ENCODE measurements around the gene PTPN9.
"Not testable (repeated sequence)": the region's sequence is repeated elsewhere in the genome, so short reads cannot be mapped to it uniquely, and the experiment has no call there.

PTPN9 gene

DNA sequence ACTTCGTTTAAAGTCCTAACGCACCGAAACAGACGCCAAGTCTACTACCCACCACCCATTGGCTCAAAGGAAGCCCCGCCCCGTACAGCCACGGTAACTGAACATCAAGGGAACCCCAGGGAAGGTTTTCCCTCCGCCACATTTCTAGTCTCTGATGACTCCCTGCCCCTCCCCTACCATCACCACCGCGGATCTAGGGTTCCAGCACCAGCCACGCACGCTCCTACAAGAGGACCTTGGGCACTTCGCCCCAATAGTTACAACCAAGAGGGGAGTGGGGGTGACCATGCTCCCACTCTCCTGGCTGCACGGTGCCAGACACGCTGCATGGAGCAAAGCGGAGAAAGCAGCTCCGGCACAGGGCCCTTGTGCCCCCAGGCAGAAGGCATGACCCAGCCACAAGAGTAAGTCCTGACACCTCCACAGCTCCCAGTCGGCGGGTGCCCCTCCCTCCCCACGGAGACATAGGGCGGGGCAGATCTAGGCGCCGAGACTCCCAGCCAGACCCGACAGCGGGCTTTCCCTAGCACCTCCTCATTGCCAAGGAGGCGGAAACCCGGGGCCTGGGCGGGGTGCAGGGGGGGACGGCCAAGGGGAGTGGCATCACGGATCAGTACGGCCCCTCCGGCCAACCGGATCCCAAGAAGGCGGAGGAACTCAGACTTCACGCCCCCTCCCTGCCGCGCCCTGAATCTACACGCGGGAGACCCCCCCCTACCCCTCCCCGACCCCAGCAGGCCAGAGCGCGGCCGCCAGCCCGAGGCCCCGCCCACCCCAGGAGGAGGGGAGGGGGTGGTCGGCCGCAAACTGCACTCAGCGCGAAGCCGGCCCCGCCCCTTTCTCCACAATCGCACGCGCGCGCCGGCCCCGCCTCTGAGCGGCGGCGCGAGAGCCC, 128.6 kb downstream of the PTPN9 start:
- DNase-seq (ENCODE audit: low read depth, low spot score): peak; percentile 99
- TF ChIP-seq, protein P1, sequence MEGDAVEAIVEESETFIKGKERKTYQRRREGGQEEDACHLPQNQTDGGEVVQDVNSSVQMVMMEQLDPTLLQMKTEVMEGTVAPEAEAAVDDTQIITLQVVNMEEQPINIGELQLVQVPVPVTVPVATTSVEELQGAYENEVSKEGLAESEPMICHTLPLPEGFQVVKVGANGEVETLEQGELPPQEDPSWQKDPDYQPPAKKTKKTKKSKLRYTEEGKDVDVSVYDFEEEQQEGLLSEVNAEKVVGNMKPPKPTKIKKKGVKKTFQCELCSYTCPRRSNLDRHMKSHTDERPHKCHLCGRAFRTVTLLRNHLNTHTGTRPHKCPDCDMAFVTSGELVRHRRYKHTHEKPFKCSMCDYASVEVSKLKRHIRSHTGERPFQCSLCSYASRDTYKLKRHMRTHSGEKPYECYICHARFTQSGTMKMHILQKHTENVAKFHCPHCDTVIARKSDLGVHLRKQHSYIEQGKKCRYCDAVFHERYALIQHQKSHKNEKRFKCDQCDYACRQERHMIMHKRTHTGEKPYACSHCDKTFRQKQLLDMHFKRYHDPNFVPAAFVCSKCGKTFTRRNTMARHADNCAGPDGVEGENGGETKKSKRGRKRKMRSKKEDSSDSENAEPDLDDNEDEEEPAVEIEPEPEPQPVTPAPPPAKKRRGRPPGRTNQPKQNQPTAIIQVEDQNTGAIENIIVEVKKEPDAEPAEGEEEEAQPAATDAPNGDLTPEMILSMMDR (IDR thresholded peaks at IDR 0.05; ENCODE audit: low read depth, low read length): no peak
- in situ Hi-C loops (cut with HindIII; ENCODE audit: low sequenced_read_pairs): no loop called here
- peak overlapping the region; percentile 87 for H3K4me3 ChIP-seq (ENCODE audit: low read depth, low read length)

- H3K4me3 ChIP-seq (ENCODE audit: low read depth, low read length): peak overlapping the region; percentile 70
- TF ChIP-seq, protein P1 (IDR thresholded peaks at IDR 0.05; ENCODE audit: low read depth, low read length): no peak
- no peak for DNase-seq (ENCODE audit: low read depth, low spot score)
- in situ Hi-C loops (cut with HindIII; ENCODE audit: low sequenced_read_pairs): no loop called here
Observed at GRCh38 chr15:75449585-75450306, 129.4 kb downstream of the PTPN9 start.

DNA sequence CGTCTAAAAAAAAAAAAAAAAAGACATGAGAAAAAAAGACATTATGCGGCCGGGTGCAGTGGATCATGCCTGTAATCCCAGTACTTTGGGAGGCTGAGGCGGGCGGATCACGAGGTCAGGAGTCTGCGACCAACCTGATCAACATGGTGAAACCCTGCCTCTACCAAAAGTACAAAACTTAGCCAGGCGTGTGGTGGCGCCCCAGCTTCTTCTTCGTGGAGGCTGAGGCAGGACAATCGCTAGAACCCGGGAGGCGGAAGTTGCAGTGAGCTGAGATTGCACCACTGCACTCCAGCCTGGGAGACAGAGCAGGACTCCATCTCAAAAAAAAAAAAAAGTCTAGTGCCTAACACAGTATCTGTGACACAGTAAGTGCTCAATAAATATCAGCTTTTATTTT, 130.9 kb downstream of the PTPN9 start:
- DNase-seq (ENCODE audit: low read depth, low spot score); H3K4me3 ChIP-seq (ENCODE audit: low read depth, low read length); in situ Hi-C loops (cut with HindIII; ENCODE audit: low sequenced_read_pairs): not testable (repeated sequence)

GRCh38 chr15:75446151-75446550, 133.0 kb downstream of the PTPN9 start:
- in situ Hi-C loops (cut with HindIII; ENCODE audit: low sequenced_read_pairs): no loop called here
- H3K4me3 ChIP-seq (ENCODE audit: low read depth, low read length): no peak overlapping the region
- TF ChIP-seq, protein P1 (IDR thresholded peaks at IDR 0.05; ENCODE audit: low read depth, low read length): no peak
- DNase-seq (ENCODE audit: low read depth, low spot score): no peak

GRCh38 chr15:75445324-75445723, 133.8 kb downstream of the PTPN9 start:
- in situ Hi-C loops (cut with HindIII; ENCODE audit: low sequenced_read_pairs); DNase-seq (ENCODE audit: low read depth, low spot score); H3K4me3 ChIP-seq (ENCODE audit: low read depth, low read length): not testable (repeated sequence)

- DNase-seq (ENCODE audit: low read depth, low spot score): peak; percentile 41
- in situ Hi-C loops (cut with HindIII; ENCODE audit: low sequenced_read_pairs); H3K4me3 ChIP-seq (ENCODE audit: low read depth, low read length): not testable (repeated sequence)
Observed at GRCh38 chr15:75443972-75444453, 135.1 kb downstream of the PTPN9 start.

GRCh38 chr15:75437721-75438120, 141.4 kb downstream of the PTPN9 start:
- no peak overlapping the region for H3K4me3 ChIP-seq (ENCODE audit: low read depth, low read length)
- in situ Hi-C loops (cut with HindIII; ENCODE audit: low sequenced_read_pairs): no loop called here
- TF ChIP-seq, protein P1 (IDR thresholded peaks at IDR 0.05; ENCODE audit: low read depth, low read length): no peak
- no peak for DNase-seq (ENCODE audit: low read depth, low spot score)

DNA sequence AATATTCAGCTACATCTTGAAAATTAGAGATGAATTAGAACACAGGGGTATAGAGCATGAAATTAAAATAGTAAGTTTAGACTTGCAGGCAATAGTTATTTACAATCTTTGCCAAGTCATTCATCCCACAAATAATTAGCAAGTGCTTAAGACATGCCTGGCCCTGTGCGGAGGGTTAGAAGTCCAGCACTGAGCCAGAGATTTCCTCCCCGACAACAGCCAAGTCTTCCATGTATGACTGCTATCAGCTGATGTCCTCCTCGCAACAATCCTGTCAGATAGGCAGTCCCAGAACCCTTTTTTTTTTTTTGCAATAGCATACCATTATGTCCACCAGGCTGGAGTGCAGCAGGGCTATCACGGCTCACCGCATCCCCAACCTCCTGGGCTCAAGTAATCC, 142.2 kb downstream of the PTPN9 start:
- no peak for DNase-seq (ENCODE audit: low read depth, low spot score)
- in situ Hi-C loops (cut with HindIII; ENCODE audit: low sequenced_read_pairs): no loop called here
- TF ChIP-seq, protein P1 (IDR thresholded peaks at IDR 0.05; ENCODE audit: low read depth, low read length): no peak
- no peak overlapping the region for H3K4me3 ChIP-seq (ENCODE audit: low read depth, low read length)

Measured in astrocyte of the spinal cord (primary cell).